GM21786 (cell line): ENCODE results near the gene FAM32A.

Experiments used
- ATAC-seq: cut with Tn5 transposase; IDR thresholded peaks from one replicate; pipeline ENCODE4 v1.9.1; 2021; ENCODE audit not compliant: unreplicated experiment

The FAM32A gene

DNA sequence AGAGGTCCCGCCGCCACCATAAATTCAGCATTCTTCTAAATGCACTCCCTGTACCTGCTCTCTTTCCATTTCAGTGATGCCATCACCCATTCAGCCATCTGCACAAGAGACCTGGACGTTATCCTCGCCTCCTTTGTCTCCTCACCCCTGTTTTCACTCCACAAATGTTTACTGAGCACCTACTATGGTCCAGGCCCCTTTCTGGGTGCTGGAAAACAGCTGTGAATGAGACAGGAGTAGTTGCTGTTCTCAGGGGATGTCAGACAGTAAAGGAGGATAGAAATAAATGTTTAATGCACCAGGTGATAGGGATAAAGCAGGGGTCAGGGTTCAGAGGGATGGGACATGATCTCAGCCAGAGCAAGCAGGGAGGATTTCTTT, 15.8 kb downstream of the FAM32A start:
- no peak for ATAC-seq

DNA sequence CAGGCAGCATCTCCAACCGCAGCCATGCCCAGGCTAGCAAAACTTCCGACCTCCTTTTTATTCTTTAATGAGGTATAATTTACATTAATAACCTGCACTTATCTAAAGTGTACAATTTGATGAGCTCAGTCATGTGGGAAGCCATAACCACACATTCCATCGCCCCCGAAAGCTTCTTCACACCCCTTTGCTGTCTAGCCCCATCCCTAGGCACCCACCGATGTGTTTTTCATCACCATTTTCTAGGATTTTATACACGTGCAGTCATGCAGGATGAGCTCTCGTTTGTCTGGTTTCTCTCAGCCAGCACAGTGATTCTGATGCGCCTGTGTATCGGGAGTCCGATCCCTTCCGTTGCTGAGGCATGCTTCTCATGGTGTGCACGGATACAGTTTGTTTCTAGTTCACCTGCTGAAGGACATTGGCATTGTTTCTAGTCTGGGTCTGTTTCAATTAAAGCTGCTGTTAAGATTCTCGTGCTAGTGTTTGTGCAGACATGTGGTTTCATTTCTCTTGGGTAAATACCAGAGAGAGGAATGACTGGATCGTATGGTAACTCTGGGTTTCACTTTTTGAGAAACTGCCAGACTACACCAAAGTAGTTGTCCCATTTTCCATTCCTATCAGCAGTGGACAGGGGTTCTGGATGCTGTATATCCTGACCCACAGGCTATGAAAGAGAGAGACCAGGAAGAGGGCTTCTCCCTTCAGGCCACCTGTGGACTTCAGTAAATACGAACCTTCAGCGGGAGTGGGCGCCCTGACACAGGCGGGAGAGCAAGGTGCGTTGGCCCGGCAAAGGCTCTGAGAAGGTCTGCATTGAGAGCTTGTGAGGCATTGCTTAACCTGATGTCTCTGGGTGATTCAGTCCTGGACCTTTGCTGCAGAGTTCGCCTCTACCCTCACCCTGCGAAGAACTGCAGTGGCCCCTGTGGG, 17.4 kb downstream of the FAM32A start:
- no peak for ATAC-seq

DNA sequence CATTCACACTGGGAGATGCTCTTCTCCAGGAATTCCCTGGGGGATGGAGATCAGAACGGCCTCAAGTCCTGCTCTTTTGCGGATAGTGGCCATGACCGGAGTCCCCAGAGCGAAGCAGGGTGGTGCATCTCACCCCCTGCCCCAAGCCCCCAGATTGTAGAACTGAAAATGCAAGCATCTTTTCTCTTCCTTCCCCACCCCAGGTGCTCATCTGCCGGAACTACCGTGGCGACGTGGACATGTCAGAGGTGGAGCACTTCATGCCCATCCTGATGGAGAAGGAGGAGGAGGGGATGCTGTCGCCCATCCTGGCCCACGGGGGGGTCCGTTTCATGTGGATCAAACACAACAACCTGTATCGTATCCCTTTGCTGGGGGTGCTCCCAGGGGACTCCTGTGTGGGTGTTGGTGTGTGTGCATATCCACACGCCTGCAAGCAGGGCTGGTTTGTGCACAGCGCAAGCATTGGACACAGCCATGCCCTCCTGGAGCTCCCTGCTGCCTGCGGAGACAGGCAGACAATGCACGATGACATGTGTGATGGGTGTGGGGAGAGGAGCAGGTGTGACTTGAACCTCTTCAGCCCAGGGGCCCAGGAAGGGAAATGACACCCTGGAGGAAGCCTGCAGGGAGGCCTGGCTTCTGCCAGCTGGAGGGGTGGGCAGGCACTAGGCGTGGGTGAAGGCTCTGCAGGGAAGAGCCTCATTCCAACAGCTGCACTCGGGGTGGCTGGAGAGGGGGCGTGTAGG, 18.2 kb downstream of the FAM32A start:
- no peak for ATAC-seq

DNA sequence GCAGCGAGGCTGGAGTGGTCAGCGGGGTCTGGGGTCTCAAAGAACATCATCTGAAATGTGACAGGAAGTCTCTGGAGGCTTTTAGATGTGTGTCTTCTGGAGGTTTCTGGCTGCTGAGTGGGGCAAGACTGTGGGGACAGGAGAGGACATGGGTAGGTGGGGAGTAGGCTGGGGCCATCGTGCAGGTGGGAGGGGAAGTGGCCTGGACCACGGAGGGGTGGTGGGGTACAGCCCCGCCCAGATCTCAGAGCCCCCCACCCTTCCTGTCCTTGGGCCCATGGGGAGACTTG, 18.7 kb downstream of the FAM32A start:
- no peak for ATAC-seq

DNA sequence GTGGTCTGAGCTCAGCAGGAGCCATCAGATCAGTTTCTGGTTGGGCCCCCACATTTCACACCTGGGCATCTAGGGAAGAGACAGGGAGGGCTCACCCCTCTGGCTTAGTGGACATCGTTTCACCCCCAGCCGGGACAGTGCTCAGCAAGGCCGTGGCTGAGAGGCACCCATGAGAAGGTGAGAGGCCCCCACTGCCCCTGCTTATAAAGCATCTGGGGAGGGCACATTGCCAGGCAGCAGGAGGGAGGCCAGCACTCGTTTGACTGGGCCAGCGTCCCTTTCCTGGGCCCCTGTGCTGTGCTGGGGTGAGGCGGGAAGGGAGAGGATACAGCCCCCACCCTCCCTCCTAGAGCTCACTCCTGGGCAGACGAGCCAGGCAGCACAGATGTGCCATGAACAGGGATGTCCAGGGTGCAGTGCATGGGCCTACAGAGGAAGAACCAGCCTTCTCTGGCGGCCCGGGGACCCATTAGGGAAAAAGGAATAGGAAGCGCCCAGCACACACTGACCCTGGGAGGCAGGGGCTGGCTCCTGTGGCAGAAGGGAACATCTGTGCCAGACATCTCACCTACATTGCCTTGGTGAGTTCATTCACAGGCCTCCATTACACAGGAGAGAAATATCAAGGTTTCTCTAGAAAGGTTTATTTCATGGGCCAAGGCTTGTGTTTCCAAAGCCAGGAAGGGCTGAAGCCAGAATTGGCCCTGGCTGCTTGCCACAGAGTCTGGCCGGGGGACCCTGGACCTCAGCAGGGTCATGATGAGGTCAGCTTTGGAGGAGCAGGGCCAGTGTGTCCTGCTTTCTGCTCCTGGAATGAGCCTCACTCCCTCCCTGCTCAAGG, 20.2 kb downstream of the FAM32A start:
- ATAC-seq: no peak

DNA sequence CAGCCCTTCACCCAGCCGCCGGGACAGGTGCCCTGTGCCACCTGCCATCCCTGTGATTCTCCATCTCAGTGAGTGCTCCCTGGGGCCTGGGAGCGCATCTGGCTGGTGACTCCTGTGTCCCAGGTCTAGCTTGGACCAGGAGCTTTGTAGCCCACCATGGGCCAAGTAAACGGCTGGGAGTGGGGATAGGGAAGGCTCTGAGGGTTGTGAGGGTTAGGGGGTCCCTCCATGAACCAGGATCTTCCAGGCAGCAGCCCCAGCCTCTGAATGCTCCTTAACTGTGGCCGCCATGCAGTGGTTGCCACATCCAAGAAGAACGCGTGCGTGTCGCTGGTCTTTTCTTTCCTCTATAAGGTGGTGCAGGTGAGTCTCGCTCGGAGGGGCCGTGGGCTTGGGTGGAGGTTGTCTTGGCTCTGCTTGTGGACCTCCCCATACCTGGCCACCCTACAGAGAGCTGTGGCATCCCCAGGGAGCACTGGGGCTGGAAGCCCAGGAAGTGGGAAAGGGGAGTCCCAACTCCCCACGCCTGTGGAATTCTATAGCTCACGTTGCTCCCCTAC, 20.9 kb downstream of the FAM32A start:
- no peak for ATAC-seq

DNA sequence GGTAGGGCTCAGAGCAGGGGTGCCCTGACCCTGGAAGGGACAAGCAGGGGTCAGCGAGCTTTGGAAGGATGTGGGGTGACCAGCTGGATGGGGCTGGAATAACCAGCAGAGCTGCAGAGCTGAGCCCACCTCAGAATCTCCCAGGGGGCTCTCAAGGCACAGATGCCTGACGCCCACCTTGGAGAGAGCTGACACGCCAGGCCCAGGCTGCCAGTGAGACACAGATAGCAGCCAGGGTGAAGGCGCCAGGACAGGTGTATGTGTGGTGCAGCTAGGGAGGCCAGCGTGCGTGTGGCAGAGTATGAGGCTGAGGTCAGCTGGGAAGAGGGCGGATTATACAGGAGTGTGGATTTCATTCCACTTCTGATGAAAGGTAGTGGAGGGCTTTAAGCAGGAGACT, 21.4 kb downstream of the FAM32A start:
- ATAC-seq: no peak

DNA sequence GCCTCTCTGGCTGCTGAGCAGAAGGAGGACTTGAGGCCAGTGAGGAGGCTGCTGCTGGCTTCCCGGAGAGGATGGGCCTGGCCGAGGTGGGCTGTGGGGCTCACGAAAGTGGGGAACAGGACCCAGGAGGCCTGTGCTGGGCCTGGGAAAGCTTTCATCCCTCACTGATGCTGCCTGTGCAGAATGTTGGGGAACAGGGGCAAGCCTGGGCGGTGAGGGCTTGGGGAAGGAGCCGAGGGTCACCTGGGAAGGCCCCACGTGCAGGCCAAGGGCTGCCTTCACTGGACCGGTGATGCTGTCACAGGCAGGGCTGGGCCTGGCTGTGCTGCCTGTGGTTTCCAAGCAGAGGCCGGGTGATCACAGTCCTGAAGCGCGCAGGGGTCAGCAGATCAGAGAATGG, 21.9 kb downstream of the FAM32A start:
- ATAC-seq: no peak

DNA sequence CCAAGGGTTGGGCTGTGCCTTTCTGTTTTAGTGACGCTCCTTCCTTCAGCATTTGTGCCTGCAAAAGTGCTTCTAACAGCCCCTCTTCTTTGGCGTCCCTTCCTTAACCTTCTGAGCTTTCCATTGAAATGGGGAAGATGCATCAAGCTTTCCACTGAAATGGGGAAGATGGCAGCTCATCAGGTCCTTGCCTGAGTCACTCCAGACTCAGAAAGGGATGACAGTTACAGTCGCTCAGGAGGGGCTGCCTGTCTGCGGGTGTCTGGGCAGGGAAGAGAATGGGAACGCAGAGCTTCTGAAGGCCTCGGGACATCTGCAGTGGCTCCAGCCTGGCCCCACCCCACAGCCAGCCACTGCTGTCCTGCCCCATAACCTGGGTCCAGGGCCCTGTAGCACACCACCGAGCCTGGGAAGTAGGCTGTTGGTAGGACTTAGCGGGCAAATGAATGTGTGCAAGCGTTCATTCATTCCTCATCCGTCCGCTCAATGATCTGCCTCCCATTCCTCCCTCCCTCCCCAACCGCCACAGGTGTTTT, 22.3 kb downstream of the FAM32A start:
- ATAC-seq: no peak

DNA sequence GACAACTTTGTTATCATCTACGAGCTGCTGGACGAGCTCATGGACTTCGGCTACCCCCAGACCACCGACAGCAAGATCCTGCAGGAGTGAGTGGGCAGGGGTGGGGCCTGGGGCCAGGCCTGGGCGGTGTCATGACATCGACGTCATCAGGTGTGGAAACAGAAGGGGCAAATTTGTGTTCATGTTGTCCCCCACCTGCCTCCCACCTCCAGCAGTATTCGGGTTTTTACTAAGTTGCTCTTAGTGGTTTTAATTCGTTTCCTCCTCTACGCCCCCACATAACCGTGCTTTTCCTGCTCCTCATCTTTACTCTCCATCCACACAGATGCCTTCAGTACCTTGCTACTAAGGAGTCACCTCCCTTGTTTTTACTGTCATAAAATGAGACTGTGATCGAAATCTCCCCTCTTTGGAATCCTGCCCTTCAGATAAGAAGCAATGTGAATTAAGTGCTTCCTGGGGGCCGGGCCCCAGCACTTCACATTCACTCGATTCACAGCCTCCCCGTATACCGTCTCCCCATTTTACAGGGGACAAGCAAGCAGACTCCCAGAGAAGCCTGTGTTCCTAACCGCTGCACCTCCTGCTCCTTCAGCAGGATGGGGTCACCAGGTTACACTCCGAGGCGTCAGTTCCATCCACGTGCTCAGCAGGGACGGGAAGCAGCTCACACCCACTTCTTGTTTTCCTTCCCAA, 23.0 kb downstream of the FAM32A start:
- ATAC-seq: no peak

DNA sequence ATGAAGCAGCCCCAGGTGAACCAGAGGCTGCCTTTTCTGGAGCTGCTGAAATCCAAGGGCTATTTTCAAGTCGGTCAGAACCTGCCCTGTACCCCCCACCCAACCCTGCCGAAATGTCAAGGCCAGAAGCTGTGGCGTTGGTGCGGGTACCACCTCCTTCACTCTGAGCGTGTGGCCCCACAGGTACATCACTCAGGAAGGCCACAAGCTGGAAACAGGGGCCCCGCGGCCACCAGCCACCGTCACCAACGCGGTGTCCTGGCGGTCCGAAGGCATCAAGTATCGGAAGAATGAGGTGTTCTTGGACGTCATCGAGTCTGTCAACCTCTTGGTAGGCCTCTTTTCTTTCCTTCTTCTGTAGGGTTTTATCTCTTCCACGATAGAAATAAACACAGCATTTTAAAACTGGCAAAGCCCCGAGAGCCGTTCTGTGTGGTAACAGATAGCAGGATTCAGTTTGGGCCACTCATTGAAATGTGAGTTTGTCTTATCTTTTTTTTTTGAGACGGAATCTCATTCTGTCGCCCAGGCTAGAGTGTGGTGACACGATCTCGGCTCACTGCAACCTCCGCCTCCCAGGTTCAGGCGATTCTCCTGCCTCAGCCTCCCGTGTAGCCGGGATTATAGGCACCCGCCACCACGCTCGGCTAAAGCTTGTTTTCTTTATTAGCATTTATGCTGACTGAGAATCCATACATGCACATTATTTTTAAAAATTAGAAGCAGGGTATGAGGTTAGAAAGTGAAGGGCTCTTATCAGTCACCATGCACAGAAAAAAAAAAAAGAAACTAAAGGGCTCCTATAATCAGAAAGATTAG, 23.8 kb downstream of the FAM32A start:
- ATAC-seq: no peak

DNA sequence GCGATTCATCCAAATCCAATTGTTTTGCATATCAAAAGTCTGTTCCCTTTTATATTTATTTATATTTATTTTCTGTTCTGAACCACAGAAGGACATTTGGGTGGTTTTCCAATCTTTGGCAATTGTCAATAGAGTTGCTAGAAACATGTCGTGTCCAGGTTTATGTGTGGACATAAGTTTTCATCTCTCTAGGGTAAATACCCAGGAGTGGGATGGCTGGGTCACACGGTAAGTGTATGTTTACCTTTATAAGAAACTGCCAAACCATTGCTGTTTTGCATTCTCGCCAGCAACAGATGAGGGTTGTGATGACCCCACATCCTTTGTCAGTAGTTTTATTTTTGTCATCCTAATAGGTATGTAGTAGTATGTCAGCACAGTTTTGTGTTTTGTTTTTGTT, 25.0 kb downstream of the FAM32A start:
- ATAC-seq: no peak

DNA sequence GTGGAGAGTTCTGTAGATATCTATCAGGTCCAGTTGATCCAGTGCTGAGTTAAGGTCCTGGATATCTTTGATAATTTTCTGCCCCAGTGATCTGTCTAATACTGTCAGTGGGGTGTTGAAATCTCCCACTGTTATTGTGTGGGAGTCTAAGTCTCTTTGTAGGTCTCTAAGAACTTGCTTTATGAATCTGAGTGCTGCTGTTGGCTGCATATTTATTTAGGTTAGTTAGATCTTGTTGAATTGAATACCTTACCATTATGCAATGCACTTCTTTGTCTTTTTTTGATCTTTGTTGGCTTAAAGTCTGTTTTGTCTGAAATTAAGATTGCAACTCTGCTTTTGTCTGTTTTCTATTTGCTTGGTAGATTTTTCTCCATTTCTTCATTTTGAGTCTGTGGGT, 27.9 kb downstream of the FAM32A start:
- no peak for ATAC-seq

DNA sequence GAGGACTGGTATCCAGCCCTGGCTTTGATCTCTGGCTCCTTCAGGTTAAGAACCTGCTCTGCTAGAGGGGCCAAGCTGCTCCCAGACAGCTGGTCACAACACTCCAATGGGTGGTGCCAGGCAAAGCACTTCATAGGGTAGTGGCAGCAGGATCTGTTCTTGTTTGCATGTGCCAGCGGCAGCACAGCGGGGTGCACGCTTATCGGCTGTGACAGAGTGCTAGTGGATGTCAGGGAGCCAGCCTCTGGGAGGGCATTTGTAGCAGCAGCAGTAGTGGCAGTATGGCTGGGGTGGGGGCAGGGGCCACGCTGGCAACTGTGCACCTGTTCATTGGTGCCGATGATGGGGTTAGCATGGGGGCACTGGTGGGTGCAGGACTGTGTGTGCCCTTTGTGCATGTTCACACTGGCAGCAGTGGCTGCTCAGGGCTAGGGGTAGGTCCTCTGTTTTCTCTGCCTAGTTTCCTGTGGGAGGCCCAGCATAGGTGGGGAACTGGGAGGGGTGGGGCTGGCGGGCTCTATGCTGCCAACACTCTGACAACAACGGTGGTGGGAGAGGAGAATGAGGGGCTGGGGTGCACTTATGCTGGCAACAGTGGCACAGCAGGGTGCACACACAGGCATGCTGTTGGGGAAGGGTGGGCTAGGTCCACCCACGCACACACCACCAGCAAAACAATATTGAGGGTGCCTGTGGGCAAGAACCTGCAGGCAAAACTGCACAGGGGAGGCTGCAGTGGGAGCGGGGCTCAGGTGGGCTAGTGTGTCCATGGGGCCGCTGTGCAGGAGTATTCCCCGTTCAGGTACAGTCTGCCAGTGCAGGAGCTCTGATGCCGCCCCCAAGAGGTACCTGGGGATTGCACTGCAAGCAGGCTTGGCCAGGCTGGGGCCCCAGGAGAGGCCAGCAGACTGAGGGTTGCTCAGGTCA, 31.8 kb downstream of the FAM32A start:
- ATAC-seq: no peak

DNA sequence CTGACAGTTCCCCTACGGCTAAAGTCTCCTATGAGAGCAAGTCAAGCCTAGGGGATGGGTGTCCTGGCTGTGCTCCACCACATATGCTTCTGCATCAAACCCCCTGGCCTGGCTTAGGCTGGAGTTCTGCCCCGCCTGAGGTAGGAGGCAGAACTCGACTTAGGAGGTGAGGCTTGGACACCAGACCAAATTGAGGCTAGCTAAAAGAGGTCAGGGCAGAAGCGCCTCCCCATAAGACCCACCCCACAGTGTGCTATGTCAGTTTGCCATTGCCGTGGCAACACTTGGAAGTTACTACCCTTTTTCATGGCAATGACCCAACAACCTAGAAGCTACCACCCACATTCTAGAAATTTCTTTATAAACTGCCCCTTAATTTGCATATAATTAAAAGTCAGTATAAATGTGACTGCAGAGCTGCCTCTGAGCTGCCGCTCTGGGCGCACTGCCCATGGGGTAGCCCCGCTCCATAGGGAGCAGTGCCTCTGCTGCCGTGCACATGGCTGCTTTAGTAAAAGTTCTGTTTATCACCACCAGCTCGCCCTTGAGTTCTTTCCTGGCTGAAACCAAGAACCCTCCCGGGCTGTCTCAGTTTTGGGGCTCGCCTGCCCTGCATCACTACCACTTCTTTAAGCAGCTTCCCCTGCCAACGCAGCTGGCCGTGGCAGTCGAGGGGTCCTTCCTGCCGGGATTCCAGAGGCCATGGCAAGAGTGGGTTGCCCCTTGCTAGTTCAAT, 32.7 kb downstream of the FAM32A start:
- ATAC-seq: no peak

DNA sequence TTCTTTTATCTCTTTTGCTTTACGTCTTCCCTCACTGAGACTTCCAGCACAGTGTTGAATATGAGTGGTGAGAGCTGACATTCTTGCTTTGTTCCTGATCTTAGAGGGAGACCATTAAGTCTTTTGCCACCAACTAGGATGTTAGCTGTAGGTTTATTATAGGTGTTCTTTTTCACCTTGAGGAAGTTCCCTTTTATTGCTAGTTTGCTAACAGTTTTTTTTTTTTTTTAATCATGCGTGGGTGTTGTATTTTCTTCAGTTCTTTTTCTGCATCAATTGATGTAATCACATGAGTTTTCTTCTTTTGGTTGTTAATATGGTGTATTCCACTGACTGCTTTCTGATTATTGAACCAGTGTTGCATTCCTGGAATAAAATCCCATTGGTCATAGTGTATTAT, 33.6 kb downstream of the FAM32A start:
- ATAC-seq: no peak

DNA sequence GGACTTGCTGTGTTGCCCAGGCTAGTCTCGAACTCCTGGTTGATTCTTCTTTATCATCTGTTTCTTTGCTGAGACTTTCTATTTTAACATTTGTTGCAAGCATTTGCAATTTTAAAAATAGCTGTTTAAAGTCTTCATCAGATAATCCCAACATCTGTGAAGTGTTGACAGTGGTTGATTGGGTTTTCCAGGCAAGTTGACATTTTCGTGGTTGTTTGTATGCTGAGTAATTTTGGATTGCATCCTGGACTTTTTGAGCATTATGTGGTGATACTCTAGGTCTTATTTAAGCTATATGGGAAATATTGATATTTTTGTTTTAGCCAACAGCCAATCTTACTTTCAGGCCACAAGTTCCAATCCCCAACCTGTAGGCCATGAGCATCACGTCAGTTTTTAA, 37.6 kb downstream of the FAM32A start:
- ATAC-seq: no peak

DNA sequence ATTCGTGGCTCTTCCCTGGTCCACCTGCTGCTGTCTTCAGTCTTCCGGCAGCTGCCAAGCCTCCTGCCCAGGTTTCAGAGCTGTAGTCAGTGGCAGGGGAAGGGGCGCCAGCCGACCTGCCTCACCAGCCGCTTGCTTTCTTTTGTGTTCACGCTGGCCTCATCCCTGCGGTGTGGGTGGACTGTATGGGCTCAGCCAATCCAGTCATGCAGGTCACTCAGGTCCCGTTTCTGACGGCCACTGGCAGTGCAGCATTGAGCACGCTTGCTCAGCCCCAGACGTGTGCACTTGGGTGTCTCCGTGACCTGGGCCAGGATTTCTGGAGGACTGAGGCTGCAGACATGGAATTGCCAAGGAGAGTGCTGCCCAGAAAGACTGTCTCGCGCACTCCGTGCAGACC, 38.5 kb downstream of the FAM32A start:
- no peak for ATAC-seq
